Right lobe of liver (tissue), 6 donors: ENCODE results near the gene IL17C. TPM values are rescaled to one million over a fixed set of nuclear protein-coding genes. Genes with fewer than 3 reads are reported as not detected.

Experiments used
- ATAC-seq, 4 donors: fragments of 200-7000 bp; cut with Tn5 transposase; one replicate each; pipeline ENCODE4 v1.9.1; 2020; ENCODE audit warnings: mild to moderate bottlenecking in 4 of 4, moderate library complexity in 4 of 4
- DNase-seq, 3 donors: peaks; one replicate each; pipeline ENCODE4 v3.0.0-alpha.2; 2020
- H3K27ac ChIP-seq, 3 donors: fragments of 200-600 bp; one replicate each; pipeline ENCODE4 v1.8.0; 2022
- H3K27me3 ChIP-seq, 2 donors: fragments of 200-600 bp; one replicate each; pipeline ENCODE4 v1.8.0; 2022
- H3K36me3 ChIP-seq, 4 donors: fragments of 200-600 bp; sonication (generic) in 1 of 4; one replicate each; pipeline versions ENCODE4 v1.5.1 to v1.8.0; 2017 to 2022; ENCODE audit warnings: control low read depth in 1 of 4
- H3K4me1 ChIP-seq, 4 donors: fragments of 200-600 bp; sonication (generic) in 1 of 4; one replicate each; pipeline versions ENCODE4 v1.5.1 to v1.8.0; 2017 to 2022; ENCODE audit warnings: control low read depth in 1 of 4
- H3K4me3 ChIP-seq, 3 donors: fragments of 200-600 bp; one replicate each; pipeline ENCODE4 v1.8.0; 2022
- H3K9me3 ChIP-seq, 4 donors: fragments of 200-600 bp; sonication (generic) in 1 of 4; one replicate each; pipeline versions ENCODE4 v1.5.1 to v1.8.0; 2017 to 2022; ENCODE audit warnings: control low read depth in 1 of 4
- CTCF ChIP-seq, 4 donors: fragments of 200-600 bp in 3 of 4; fragments of 450-650 bp in 1 of 4; IDR thresholded peaks; one replicate each; pipeline versions ENCODE4 v1.5.1 to v1.8.0; 2016 to 2022; ENCODE audit warnings: antibody characterized with exemption in 4 of 4, mild to moderate bottlenecking in 2 of 4
- POLR2A ChIP-seq: fragments of 450-650 bp; IDR thresholded peaks from one replicate; pipeline ENCODE4 v1.6.1; 2017; ENCODE audit warnings: antibody characterized with exemption, mild to moderate bottlenecking
- WGBS: methylation state at CpG from one replicate; pipeline ENCODE4 v1.1.6; 2018; ENCODE audit warnings: low coverage, low lambda C conversion rate; ENCODE audit not compliant: insufficient coverage; ENCODE audit errors: missing lambda C conversion rate; 5-methylcytosine and 5-hydroxymethylcytosine counted together
- intact Hi-C, 2 donors: fragments of 100-400 bp; cut with DNase I; formaldehyde crosslinking; loops; one replicate each; pipeline versions ENCODE4 v1.11.2 to v1.14.1; 2022
- total RNA-seq, 6 experiments: library from RNA; depleted of rRNA in 2 of 6; stranded (reverse); fragments of >200 nt in 2 of 6; fragmentation: NEBNext Ultra II Directional in 3 of 6; extraction: Animal tissue kit (Norgen Biotek cat#: 25700) in 3 of 6; gene quantifications; one replicate each; pipeline versions ENCODE4 v1.1.0 to v1.2.4, GENCODE V29; 2016 to 2023
- donor health status: DM: no; HTN: yes; CAD: no.
- donor health status: DM: no; HTN: no; CAD: no.
- donor health status: DM: no; HTN: no; CAD: no.
- donor health status: DM: no; HTN: yes; CAD: no.
- donor health status: DM: no; HTN: yes; CAD: no.

IL17C gene
- total RNA-seq, 6 experiments from 2014 or later: not detected

- no peaks in the 10 kb centered on the region for H3K27me3 ChIP-seq
- no peak overlapping the region for H3K4me3 ChIP-seq
- H3K4me1 ChIP-seq: no peaks in the 10 kb centered on the region
- TF ChIP-seq POLR2A (no peak), CTCF (IDR thresholded peaks at IDR 0.05) (no peak)
- DNase-seq: no peak
- no peak overlapping the region for H3K27ac ChIP-seq
- H3K9me3 ChIP-seq: no peaks in the 10 kb centered on the region
- intact Hi-C loops: no loop called here
- no peaks in the 10 kb centered on the region for H3K36me3 ChIP-seq
- WGBS: 70% methylated on average over 2 of the region's 11 CpGs
- peak in 1 of 4 donors; percentile 29 for ATAC-seq
These were observed 34.4 kb downstream of the IL17C start for GRCh38 chr16:88672776-88673175.

DNA sequence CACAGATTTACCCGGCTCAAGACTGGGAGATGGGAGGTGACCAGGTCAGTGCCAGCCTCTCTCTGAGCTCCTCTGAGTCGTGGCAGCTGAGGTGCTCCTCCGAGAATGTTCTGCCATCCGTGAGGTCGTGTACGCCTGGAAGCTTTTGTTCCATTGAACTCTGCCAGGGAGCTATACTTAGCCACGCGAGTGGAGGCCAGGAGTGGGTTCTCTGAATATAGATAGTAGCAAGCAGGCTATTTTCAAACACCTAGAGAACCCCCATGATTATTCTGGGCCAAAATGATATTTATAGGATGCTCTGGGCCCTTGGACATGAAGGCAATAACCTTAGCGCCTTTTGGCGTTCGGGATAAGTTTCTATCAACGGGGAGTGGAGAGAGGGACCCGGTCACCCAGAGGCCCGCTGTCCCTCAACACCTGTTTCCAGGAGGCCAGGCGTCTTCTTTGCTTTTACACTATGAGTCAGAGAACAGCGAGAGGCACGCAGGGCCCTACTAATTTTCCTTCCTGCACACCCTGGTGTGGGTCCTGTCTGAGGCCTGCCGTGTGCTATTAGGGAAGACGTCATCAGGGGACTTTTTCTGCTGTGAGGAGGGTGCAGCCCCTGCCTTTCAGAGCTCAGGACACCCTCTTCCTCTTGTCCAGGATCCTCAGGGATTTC lies 35.5 kb downstream of the IL17C start:
- Histone ChIP-seq H3K36me3 (no peaks in the 10 kb centered on the region), H3K27me3 (no peaks in the 10 kb centered on the region), H3K9me3 (no peaks in the 10 kb centered on the region), H3K4me1 (no peaks in the 10 kb centered on the region), H3K4me3 (no peak overlapping the region), H3K27ac (no peak overlapping the region)
- ATAC-seq: no peak
- WGBS: 85% methylated on average over 6 of the region's 19 CpGs
- intact Hi-C loops: no loop called here
- DNase-seq: no peak
- TF ChIP-seq CTCF (IDR thresholded peaks at IDR 0.05): no peak
- no peak for TF ChIP-seq POLR2A

DNA sequence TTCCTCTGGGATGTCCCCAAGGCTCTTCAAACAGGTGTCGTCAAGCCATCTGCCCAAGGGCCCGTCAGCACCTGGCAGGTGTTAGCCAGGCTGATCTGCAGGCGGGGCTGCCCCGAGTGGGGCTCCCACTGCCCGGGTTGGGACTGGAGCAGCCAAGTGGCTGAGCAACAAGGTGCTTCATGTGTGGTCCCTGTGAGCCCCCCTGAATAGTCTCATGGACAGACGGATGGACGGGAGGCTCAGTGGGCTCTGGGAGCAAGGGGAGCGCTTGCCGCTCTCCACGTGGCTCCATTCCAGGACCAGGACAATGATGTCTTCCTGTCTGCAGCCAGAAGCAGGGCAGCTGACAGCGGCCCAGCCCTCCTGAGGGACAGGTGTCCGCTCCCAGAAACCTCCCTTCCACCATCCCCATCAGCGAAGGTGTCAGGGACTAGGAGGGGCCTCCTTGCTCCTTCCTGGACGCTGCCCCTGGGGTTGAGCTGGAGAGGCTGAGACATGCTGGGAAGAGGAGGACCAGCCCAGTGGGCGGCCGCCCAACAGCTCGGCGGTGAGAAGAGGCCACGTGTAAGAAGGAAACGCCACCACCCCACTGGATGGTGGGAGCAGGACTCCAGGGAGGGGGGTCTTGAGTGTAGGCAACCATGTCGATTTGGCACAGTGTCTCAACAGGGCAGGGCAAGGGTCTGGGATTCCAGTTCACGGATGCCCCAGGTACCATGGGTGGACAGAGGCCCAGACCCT lies 38.3 kb downstream of the IL17C start:
- WGBS: no CpG with 5 or more reads among the region's 22 CpGs
- no peaks in the 10 kb centered on the region for H3K27me3 ChIP-seq
- ATAC-seq: no peak
- TF ChIP-seq POLR2A (no peak), CTCF (IDR thresholded peaks at IDR 0.05) (no peak)
- intact Hi-C loops: no loop called here
- no peaks in the 10 kb centered on the region for H3K36me3 ChIP-seq
- peaks cover 0 to 3% (median 0%) of the 10 kb centered on the region in 4 donors for H3K4me1 ChIP-seq
- DNase-seq: peak in 1 of 3 donors; percentile 45
- no peaks in the 10 kb centered on the region for H3K9me3 ChIP-seq
- H3K27ac ChIP-seq: no peak overlapping the region
- no peak overlapping the region for H3K4me3 ChIP-seq

DNA sequence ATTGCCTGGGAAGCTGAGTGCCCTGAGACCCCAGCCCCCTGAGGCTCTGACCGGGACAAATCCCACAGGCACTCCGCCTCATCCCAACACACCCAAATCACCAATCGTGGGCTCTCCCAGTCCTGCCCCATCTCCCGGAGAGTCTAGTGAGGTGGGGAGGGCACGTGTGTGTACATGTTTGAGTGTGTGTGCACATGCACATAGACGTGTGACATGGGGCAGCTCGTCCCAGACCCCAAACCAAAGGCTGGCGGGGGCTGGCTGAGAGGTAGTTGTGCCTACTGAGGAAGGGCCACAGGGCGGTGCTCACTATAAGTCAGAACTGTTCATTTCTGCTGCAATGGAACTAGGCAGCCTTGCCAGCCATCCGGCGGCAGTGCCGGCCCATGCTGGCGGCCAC lies 39.3 kb downstream of the IL17C start:
- no peak for TF ChIP-seq CTCF (IDR thresholded peaks at IDR 0.05)
- TF ChIP-seq POLR2A: no peak
- Histone ChIP-seq H3K27me3 (no peaks in the 10 kb centered on the region), H3K27ac (no peak overlapping the region), H3K4me1 (peaks cover 0 to 3% (median 0%) of the 10 kb centered on the region in 4 donors), H3K36me3 (no peaks in the 10 kb centered on the region), H3K4me3 (no peak overlapping the region), H3K9me3 (no peaks in the 10 kb centered on the region)
- intact Hi-C loops: no loop called here
- DNase-seq (no peak), ATAC-seq (no peak)
- 67% methylated on average over 3 of the region's 13 CpGs for WGBS
